GM21619 (cell line): ENCODE measurements around the gene CHTF18.
"Not testable (repeated sequence)": the region's sequence is repeated elsewhere in the genome, so short reads cannot be mapped to it uniquely, and the experiment has no call there.

ENCODE experiments used
- ATAC-seq: cut with Tn5 transposase; IDR thresholded peaks from one replicate; pipeline ENCODE4 v1.9.1; 2021; ENCODE audit not compliant: unreplicated experiment

The CHTF18 gene

DNA sequence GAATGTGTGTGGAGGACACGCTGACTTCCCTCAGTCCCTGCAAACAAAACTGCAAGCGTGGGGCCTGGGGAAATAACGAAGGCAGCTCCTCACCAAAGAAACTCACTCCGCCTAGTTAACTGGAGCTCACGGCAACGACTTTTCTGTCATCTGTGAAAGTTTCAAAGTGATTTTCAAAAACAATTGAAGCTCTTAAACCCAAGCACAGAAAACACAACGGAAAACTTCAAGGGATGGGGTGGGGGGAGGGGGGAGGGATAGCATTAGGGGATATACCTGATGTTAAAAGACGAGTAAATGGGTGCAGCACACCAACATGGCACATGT lies 15.3 kb downstream of the CHTF18 start:
- no peak for ATAC-seq

DNA sequence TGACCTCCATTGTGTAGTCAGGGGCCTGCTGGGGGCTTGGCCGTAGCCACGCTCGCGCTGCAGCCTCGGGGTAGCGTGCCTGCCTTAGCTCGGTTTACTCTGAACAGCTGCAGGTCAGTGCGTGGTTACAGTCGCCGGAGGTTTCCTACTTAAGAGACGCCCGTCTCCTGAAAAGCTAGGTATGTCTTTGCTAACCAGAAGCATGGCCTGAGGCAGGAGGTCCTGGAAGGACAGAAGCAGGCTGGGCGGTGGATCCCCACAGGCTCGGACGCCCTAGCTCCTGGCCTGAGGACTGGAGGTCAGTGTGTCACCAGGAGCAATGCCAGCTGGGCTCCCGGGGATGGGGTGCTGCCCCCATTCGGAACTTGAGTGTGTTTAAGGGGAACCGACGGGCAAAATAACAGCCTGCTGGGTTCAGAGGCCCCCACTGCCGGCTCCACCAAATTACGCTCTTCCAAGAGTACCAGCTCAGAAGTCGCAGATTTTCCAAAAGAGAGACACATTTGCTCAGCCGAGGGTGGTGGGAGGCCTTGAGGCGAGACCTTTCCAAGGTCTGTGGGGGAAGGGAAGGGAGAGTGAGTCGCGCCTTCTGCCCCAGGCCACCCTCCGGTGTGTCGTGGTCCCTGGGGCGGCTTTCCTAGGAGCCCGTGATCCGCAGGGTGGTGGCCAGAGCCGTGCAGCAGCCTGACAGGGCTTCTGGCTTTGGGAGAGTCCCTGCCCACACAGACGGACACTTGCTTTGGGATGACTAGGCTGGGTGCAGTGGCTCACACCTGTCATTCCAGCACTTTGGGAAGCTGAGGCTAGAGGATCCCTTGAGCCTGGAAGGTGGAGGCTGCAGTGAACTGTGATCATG lies 16.0 kb downstream of the CHTF18 start:
- no peak for ATAC-seq

DNA sequence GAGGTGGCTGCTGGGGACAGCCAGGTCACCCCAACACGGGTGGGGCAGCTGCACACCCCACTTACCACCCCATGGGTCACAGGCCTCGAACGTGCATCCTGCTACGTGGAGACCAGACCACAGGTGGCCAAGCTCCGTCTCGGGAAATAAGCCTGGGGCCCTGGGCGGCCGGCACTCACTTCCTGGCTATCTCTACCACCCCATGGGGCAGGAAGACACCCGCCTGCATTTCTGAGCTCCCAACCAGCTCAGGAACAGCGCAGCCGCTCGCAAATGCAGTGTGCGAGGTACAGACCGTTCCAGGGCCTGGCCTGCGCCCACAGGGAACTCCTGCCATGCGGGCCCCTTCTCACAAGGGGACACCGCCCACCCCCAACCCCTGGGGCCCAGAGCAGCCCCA lies 17.1 kb downstream of the CHTF18 start:
- ATAC-seq: no peak

DNA sequence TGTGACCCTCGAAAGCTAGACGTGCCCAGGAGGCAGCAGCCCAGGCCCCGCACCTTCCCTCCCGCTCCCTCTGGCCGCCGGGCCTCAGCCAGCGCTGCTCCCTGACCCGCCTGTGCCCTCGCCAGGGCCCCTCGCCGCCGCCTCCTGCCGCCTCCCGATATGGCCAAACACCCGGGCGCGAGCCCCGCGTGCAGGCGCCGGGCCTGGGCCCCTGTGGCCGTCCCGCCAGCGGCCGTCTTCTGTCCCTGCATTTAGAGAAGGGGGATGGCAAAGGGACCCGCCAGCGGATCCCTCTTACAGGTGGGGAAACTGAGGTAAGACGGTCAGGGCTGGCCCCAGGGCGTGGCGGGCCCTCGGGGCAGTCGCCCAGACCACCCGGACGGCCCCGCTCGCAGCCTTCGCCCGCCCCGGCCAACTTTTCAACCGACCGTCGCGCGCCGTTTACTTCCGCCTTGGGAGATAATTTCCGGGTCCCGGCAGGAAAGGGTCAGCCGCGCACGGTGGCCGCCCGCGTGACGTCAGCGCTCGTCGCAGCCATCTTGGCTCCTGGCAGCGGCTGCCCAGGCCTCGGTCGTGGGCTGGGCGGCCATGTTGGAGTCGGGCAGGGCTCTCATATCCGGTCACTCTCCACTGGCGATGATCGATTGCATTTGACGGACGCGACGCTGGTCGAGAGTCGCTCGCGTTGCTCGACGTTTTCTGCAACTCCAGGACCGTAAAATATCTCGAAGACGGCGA lies 19.1 kb downstream of the CHTF18 start:
- ATAC-seq: peak; percentile 80

DNA sequence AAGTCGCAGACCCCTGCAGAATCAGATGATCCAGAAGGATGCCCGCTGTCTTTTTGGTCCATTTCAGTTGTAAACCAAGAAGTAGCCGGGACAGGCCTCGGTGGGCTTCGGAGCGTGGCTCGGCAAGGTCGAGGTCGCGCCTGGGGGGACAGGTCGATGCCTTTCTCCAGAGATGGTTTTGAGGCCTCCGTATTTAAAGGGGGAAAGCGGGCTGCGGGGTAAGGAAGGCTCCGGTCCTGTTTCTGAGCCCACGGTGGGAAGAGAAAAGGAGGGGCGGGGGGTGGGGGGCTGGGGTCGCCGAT lies 19.6 kb downstream of the CHTF18 start:
- ATAC-seq: no peak

DNA sequence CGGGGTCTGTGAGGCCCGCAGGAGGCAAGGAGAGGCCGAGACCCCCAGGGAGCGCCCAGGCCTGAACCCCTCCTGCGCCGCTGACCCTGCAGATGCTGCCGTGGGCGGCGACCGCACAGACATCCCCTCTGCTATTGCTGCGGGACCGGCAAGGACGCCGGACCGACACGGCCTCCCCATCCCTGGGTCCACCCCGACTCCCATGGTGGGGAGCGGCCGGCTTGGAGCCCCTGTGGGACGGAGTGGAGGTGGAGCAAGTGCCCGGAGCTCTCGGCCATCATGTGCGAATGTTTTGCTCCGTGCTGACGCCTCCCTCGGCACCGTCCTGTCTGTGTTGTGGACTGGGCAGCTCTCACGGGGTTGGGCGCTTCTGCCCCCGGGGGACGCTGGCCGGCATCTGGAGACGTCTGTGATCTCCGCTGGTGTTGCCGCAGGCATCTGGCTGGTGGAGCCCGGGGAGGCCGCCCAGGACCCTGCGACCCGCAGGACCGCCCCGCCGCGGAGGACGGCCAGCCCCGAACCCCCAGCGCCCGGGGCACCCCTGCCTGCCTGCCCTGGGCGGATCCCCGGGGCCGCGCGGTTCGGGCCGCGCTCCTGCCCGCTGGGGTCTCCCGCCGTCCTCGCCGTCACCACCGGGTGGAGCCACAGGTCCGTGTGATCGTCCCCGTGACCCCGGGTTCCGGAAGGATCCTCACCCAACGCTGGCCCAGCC lies 24.9 kb downstream of the CHTF18 start:
- no peak for ATAC-seq

DNA sequence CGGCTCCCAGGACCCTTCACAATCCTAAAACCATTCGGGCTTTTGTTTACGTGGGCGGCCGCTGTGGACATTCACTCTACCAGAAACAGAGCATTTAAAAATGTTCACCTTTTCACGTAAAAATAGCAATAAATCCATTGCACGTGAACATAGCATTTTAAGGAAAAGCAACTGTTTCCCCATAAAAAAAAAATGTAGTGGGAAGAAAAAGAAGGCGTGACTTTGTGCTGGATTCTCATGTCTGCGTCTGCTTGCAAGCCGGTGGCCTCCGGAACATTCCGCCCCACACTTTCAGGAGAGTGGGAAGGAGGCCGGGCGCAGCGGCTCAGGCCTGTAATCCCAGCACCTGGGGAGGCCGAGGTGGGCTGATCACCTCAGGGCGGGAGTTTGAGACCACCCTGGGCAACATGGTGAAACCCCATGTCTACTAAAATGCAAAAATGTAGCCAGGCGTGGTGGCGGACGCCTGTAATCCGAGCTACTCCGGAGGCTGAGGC lies 25.5 kb downstream of the CHTF18 start:
- no peak for ATAC-seq

DNA sequence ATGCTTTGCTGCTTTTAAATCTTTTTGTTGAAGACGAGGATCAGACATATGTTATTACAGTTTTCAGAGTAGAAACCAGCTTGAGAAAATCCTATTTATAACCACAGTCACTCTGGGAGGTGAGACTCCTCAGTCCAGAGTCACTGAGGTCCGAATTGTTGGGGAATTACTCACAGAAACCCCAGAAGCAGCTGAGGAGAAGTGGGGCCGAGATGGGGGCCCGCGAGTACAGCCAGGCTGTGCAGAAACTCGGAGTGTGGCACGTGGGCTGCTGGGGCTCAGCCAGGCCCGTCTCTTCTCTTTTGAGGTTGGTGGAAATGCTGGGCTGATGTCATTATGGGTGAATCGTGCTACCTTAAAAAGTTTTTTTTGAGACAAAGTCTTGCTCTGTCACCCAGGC lies 26.6 kb downstream of the CHTF18 start:
- no peak for ATAC-seq

DNA sequence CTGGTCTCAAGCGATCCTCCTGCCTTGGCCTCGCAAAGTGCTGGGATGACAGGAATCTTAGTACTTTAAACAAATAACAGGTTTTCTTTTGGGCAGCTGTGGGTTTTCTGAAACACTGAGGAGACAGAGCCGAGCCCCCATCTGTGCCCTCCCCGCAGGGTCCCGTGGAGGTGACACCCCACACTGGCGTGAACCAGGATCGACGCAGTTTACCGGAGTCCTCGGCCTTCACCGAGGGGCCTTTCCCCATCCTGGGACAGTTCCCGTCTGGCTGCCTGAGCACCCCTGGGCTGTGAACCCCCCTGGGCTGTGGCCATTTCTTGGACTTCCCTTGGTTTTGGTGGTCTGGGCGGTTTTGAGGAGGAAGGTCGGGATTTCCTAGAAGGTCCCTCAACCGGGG lies 27.4 kb downstream of the CHTF18 start:
- no peak for ATAC-seq

DNA sequence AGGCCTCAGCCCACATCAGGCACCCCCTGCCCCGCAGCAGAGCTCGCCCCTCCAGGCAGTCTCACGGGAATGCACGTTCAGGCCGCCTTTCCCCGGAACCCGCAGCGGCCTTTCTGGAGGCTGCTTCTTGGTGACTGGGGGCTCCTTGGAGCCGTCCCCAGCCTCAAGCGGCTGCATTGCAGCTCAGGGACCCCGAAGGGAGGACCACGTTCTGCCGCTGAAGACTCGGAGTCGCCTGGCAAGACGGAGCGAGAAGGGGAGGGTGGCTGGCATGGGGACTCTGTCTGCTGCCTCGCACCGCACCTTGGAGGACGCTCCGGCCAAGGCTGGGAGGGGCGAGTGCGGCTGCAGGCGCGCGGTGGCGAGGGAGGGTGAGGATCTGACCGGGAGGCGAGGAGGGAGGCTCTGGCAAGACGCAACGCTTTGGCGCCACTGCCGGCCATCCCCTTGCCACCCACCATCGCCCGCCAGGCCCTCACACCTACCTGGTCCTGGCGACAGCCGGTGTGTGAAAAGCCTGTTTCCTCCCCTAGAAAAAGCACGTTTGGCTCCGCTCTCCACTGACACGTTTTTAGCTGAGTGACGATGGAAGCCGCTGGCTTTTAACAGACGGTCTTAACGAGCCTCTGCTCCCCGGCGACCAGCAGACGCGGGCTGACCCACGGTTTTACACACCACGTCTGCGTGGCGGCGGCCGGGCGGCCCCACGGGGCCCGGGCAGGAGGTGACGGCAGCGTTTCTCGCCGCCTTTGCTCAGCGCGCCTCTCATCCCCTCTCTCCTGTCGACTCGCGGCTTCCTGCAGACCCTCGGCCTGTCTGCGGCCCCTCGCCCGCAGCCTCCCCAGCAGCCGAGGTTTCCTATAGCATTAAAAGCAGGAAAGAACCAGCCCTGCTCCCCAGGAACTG lies 28.8 kb downstream of the CHTF18 start:
- ATAC-seq: no peak

DNA sequence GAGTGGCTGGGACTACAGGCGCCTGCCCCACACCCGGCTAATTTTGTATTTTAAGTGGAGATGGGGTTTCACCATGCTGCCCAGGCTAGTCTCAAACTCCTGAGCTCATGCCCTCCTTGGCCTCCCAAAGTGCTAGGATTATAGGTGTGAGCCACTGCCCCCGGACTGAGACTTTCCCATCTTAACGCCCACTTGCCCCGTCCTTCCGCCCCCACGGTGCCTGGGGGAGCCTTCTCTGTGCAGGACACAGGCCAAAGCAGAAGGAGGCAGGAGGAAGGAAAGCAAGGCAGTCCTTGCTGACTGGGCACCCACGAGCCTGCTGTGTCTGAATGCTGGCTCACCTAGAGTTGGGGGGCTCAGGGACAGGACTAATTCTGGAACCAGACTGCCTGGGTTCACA lies 29.7 kb downstream of the CHTF18 start:
- no peak for ATAC-seq

DNA sequence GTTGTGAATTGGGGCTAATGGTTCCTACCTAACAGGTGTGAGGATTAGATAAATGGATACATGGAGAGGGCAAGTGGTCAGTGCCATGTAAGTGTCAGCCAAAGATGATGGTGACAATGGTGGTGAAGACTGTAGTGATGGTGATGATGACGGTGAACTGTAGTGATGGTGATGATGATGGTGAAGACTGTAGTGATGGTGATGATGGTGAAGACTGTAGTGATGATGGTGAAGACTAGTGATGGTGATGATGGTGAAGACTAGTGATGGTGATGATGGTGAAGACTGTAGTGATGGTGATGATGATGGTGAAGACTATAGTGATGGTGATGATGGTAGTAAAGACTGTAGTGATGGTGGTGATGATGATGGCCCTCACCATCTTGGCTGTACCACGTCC lies 30.2 kb downstream of the CHTF18 start:
- no peak for ATAC-seq

DNA sequence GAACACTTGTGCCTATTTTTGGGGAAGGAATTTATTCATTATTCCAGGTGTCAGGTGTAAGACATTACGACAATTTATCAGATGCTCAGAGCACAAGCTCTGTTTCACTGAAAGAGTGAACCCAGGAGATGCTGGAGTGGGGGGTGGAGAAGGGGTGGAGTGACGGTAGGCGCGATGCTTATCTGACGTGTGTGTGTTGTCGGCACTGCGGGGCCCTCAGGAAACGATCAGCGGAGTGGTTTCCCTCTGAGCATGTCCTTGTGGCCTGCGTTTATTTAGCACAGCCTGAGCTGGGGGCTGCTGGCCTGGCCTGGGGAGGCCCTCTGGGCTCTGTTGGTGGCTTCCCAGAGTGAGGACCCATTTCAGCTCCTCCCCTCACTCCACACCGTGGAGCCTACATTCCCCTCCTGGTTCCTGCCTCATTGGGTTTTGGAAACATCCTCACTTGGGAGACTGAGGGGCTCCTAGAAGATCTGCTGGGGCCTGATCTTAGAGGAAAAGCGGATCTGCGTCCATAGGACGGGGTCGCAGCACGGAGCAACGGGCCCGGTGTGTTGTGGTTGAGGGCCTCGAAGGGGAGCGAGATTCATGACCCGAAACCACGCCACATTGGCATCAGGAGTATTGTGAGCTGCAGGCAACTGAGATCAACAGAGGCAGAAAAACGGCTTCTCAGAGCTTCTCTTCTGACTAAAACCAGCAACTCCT lies 31.1 kb downstream of the CHTF18 start:
- no peak for ATAC-seq

DNA sequence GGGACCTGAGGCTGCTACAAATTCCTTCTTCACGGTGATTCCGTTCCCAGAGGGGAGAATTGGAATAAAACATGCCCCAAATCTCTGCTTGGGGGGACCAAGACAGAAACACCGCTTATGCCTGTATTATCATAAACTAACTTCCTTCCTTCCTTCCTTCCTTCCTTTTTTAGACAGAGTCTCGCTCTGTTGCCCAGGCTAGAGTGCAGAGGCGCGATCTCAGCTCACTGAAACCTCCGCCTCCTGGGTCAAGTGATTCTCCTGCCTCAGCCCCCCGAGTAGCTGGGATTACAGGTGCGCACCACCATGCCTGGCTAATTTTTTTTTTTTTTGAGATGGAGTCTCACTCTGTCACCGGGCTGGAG lies 31.6 kb downstream of the CHTF18 start:
- ATAC-seq: not testable (repeated sequence)

DNA sequence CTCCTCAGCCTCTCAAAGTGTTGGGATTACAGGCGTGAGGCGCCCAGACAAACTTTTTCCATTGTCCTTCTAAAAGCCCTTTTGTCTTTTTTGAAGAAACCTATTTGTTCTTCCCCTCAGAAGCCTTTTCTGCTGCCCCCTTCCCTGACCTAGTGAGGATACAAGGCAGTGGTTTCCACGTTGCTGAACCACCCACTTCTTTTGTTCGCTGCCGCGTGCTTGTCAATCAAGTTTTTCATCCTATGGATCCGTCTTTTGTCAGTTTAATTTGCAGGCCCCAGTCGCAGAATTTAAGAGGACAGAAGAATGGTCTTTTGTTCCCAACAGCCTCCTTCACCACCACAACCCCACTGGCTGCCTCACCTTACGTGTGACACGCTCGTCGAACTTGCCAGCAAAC lies 32.3 kb downstream of the CHTF18 start:
- ATAC-seq: no peak

DNA sequence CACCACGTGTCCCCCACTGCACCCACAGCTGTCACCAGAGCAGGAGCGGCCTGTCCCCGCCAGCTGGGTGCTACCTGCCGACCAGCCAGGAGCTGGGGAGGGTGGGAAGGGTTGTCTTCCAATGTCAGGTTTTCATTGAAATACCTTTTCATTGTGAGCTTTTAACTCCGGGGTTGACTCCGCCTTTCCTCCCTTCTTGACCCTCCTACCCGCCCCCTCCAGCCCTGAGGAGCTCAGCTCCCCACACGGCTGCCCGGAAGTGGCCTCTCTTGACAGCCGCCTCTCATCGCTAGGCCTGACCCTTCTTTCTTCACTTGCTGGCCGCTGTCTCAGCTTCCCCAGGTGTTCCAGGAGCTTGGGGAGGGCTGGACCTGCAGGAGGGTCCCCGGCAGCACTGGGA lies 33.3 kb downstream of the CHTF18 start:
- no peak for ATAC-seq

DNA sequence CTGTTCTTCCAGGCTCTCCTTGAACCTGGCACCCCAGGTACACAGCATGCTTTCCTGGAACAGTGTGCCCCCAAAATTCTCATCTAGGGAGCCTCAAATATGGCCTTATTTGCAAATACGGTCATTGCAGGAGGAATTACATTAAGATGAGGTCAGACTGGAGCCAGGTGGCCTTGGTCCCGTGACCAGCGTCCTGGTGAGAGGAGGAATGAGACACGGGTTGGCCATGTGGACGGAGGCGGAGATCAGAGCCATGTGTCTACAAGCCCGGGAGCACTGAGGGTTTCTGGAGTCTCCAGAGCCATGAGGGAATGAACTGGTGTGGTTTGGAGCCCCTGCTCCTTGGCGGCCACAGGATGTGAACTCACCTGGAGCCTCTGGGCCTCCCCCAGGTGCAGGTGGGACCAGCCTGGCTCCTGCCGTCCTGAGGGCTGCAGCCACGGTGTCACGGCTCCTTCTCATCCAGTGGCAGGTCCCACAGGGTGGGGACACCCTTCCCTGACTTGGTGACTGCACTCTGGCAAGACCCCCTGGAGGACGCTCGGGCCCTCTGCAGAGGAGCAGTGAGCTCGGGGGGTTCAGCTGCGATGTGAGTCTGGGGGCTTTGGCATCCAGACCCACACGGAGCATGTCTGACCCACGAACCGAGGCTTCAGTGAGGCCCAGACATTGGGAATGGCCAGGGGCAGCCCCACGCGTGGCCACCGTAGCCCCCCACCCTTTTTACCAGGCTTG lies 33.9 kb downstream of the CHTF18 start:
- no peak for ATAC-seq

DNA sequence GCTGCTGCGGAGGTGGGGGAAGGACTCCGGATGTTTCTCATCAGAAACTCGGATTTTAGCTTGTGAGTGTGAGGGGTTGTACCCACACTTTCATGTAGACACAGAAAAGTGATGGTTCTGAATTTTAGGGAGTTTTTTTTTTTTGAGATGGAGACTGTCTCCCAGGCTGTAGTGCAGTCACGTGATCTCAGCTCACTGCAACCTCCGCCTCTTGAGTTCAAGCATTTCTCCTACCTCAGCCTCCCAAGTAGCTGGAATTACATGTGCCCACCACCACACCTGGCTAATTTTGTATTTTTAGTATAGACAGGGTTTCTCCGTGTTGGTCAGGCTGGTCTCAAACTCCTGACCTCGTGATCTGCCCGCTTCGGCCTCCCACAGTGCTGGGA lies 34.5 kb downstream of the CHTF18 start:
- ATAC-seq: no peak

DNA sequence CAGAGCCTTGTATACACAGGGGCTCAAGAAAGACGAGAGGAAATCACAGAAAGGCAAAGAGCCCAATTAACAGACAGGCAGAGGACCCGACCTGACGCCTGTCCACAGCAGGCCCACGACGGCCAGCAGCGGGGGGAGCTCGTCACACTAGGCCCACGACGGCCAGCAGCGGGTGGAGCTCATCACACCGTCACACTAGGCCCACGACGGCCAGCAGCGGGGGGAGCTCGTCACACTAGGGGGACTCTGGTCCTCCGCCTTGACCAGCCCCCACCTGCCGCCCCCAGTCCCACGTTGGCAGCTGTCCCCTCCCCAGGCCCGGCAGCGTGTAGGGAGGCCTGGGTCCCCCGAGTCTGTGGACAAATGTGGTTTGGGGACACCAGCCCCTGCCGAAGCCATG lies 35.8 kb downstream of the CHTF18 start:
- ATAC-seq: no peak

DNA sequence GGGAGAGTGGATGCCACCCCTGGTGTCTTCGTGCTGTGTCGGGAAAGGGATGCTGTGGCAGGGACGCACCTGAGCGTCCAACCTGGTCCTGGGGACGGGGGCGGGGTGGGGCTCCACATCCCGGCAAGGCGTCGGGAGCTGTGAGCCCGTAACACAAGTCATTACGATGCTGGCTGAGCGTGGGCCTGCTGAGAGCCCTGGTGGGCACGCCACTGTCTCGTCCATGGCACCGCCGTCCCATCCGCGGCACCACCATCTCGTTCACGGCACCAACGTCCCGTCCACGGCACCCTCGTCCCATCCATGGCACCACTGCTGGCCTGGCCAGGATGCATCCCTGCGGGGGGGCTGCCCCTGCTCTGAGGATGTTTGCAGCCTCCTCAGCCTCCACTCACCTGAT lies 36.2 kb downstream of the CHTF18 start:
- no peak for ATAC-seq
